Glutamatergic neuron (in vitro differentiated cells): ENCODE measurements around the gene BLTP2. TPM values are rescaled to one million over a fixed set of nuclear protein-coding genes. Genes with fewer than 3 reads are reported as not detected.

Experiments used
- DNase-seq: peaks from one replicate; pipeline ENCODE4 v3.0.0; 2022
- H3K27ac Mint-ChIP-seq: one replicate; pipeline ENCODE4 v1.8.0; 2020; ENCODE audit warnings: mild to moderate bottlenecking, mixed read lengths, inconsistent platforms; ENCODE audit not compliant: unreplicated experiment
- H3K27me3 Mint-ChIP-seq: one replicate; pipeline ENCODE4 v1.8.0; 2020; ENCODE audit warnings: mild to moderate bottlenecking, moderate library complexity, mixed read lengths, inconsistent platforms; ENCODE audit not compliant: unreplicated experiment
- H3K36me3 Mint-ChIP-seq: one replicate; pipeline ENCODE4 v1.8.0; 2020; ENCODE audit warnings: mild to moderate bottlenecking, mixed read lengths, inconsistent platforms; ENCODE audit not compliant: unreplicated experiment
- H3K4me1 Mint-ChIP-seq: one replicate; pipeline ENCODE4 v1.8.0; 2020; ENCODE audit warnings: mild to moderate bottlenecking, low read depth, mixed read lengths, inconsistent platforms; ENCODE audit not compliant: unreplicated experiment
- H3K4me3 Mint-ChIP-seq: one replicate; pipeline ENCODE4 v1.8.0; 2020; ENCODE audit warnings: mild to moderate bottlenecking, mixed read lengths, inconsistent platforms; ENCODE audit not compliant: unreplicated experiment
- H3K9me3 Mint-ChIP-seq: one replicate; pipeline ENCODE4 v1.8.0; 2020; ENCODE audit warnings: mild to moderate bottlenecking, moderate library complexity, mixed read lengths, inconsistent platforms; ENCODE audit not compliant: unreplicated experiment
- CTCF ChIP-seq: fragments of 200-600 bp; sonication (generic); IDR thresholded peaks from one replicate; pipeline ENCODE4 v1.5.0; 2021; ENCODE audit not compliant: partially characterized antibody, unreplicated experiment
- total RNA-seq: library from RNA; stranded (reverse); fragmentation: NEBNext Ultra II Directional; extraction: Animal tissue kit (Norgen Biotek cat#: 25700); gene quantifications from one replicate; pipeline ENCODE4 v1.2.1, GENCODE V29; 2021; ENCODE audit not compliant: unreplicated experiment

Gene BLTP2
- total RNA-seq, 1 donor from 2014 or later: 181 TPM

- no peak for DNase-seq
- H3K27ac Mint-ChIP-seq: peak overlapping the region; percentile 90
These were observed 45.4 kb downstream of the BLTP2 start for GRCh38 chr17:28599311-28600184.

GRCh38 chr17:28598799-28599310, 46.1 kb downstream of the BLTP2 start, which contains the start of gene SPAG5:
TSS of gene SPAG5 (minus strand) at chr17:28599025. CDS start at chr17:28598946, 79 bp downstream.
- peak; percentile 95 for DNase-seq
- TF ChIP-seq CTCF: no peak
- Mint-ChIP-seq H3K4me3 (peak within 1 kb of the TSS; percentile 94), H3K36me3 (no peaks in the 10 kb centered on the region), H3K9me3 (peaks cover 3% of the 10 kb centered on the region), H3K27me3 (peaks cover 2% of the 10 kb centered on the region), H3K27ac (peak within 1 kb of the TSS; percentile 90), H3K4me1 (peaks cover 9% of the 10 kb centered on the region)

More at GRCh38 chr17:28599311-28600184, 45.4 kb downstream of the BLTP2 start:
- Mint-ChIP-seq H3K4me3 (peak overlapping the region; percentile 94), H3K4me1 (peaks cover 9% of the 10 kb centered on the region), H3K27me3 (peaks cover 2% of the 10 kb centered on the region), H3K36me3 (no peaks in the 10 kb centered on the region), H3K9me3 (peaks cover 3% of the 10 kb centered on the region)
- TF ChIP-seq CTCF: no peak

GRCh38 chr17:28598389-28598788, 46.6 kb downstream of the BLTP2 start:
- H3K9me3 Mint-ChIP-seq: peaks cover 3% of the 10 kb centered on the region
- no peaks in the 10 kb centered on the region for H3K27me3 Mint-ChIP-seq
- peak overlapping the region; percentile 94 for H3K4me3 Mint-ChIP-seq
- TF ChIP-seq CTCF: no peak
- H3K4me1 Mint-ChIP-seq: peaks cover 9% of the 10 kb centered on the region
- peak overlapping the region; percentile 85 for H3K27ac Mint-ChIP-seq
- DNase-seq: no peak
- H3K36me3 Mint-ChIP-seq: no peaks in the 10 kb centered on the region

GRCh38 chr17:28597606-28598383, 47.2 kb downstream of the BLTP2 start:
- Mint-ChIP-seq H3K27ac (peak overlapping the region; percentile 85), H3K36me3 (no peaks in the 10 kb centered on the region), H3K4me1 (peaks cover 8% of the 10 kb centered on the region), H3K27me3 (no peaks in the 10 kb centered on the region), H3K4me3 (peak overlapping the region; percentile 94), H3K9me3 (peaks cover 3% of the 10 kb centered on the region)
- no peak for TF ChIP-seq CTCF
- no peak for DNase-seq

Other genes with a start within 250 kb of the BLTP2 start
- 6.3 TPM for gene SLC46A1, start 238.9 kb downstream of the BLTP2 start, total RNA-seq
- not detected for gene SLC13A2, start 171.5 kb downstream of the BLTP2 start, total RNA-seq
- not detected for gene FOXN1, start 138.8 kb downstream of the BLTP2 start, total RNA-seq
- 57.2 TPM for gene UNC119, start 92.5 kb downstream of the BLTP2 start, total RNA-seq
- gene PIGS, start 73.6 kb downstream of the BLTP2 start, total RNA-seq: 63.1 TPM
- 50.9 TPM for gene ALDOC, start 68.3 kb downstream of the BLTP2 start, total RNA-seq
- 31.5 TPM for gene SPAG5, start 46.1 kb downstream of the BLTP2 start, total RNA-seq
- gene RSKR, start 31.0 kb downstream of the BLTP2 start, total RNA-seq: 44.5 TPM
- gene SDF2, start 16.7 kb upstream of the BLTP2 start, total RNA-seq: 54.3 TPM
- gene SUPT6H, start 17.0 kb upstream of the BLTP2 start, total RNA-seq: 108 TPM
- gene PROCA1, start 66.7 kb upstream of the BLTP2 start, total RNA-seq: 36.5 TPM
- gene RAB34, start 72.7 kb upstream of the BLTP2 start, total RNA-seq: 54.3 TPM
- 627 TPM for gene RPL23A, start 74.8 kb upstream of the BLTP2 start, total RNA-seq
- 8.2 TPM for gene TLCD1, start 81.1 kb upstream of the BLTP2 start, total RNA-seq
- gene NEK8, start 83.6 kb upstream of the BLTP2 start, total RNA-seq: 5.9 TPM
- gene TRAF4, start 98.9 kb upstream of the BLTP2 start, total RNA-seq: 373 TPM
- gene FAM222B, start 197.6 kb upstream of the BLTP2 start, total RNA-seq: 44.0 TPM
- 53.3 TPM for gene ERAL1, start 209.9 kb upstream of the BLTP2 start, total RNA-seq